Endothelial cell of umbilical vein (primary cell): ENCODE results near the gene QRFP. TPM values are rescaled to one million over a fixed set of nuclear protein-coding genes. Genes with fewer than 3 reads are reported as not detected.

Experiments
- BruUV-seq: library from RNA; stranded (reverse); fragments of 400-500 nt; replicated peaks from 2 replicates; lab custom pipeline; 2021; lab: Mats Ljungman, UMichigan
- CTCF ChIA-PET: fragments of 300-600, 350-600 bp; sonication (Branson Sonifier 250); formaldehyde crosslinking; loops from one replicate; lab custom pipeline; 2021; ENCODE audit warnings: antibody characterized with exemption, inconsistent platforms; lab: Charles Lee
- POLR2A ChIA-PET: fragments of 300-600, 350-600 bp; sonication (Branson Sonifier 250); formaldehyde crosslinking; loops from one replicate; lab custom pipeline; 2021; ENCODE audit warnings: antibody characterized with exemption, inconsistent platforms; lab: Charles Lee
- DNase-seq: peaks from one replicate; pipeline ENCODE4 v3.0.0-alpha.2; 2011; ENCODE audit warnings: low read depth, low spot score
- FAIRE-seq: peaks from 2 replicates; lab custom pipeline; 2011; peaks lifted over from hg19 to GRCh38; lab: Jason Lieb, UNC
- H2AFZ ChIP-seq: 2 replicates; pipeline ENCODE4 v1.6.0; 2012; ENCODE audit warnings: low read depth, low read length, control low read depth, inconsistent platforms
- H3K27ac ChIP-seq: 2 replicates; pipeline ENCODE4 v1.5.1; 2011; ENCODE audit warnings: low read depth, mild to moderate bottlenecking, control low read depth, low read length, moderate library complexity; ENCODE audit not compliant: insufficient read depth
- H3K27me3 ChIP-seq, 2 experiments: 2 replicates each; pipeline versions ENCODE4 v1.6.0 to v1.6.1; 2011; ENCODE audit warnings: low read length in 2 of 2, mixed read lengths in 1 of 2; ENCODE audit not compliant: control insufficient read depth in 2 of 2, insufficient read depth in 2 of 2
- H3K36me3 ChIP-seq, 2 experiments: 2 replicates in 1 of 2; 3 replicates in 1 of 2; pipeline ENCODE4 v1.5.1; 2011; ENCODE audit warnings: low read length in 2 of 2, mild to moderate bottlenecking in 1 of 2, moderate library complexity in 1 of 2; ENCODE audit not compliant: control insufficient read depth in 2 of 2, insufficient read depth in 2 of 2; ENCODE audit errors: extremely low read depth in 1 of 2
- H3K4me1 ChIP-seq: 3 replicates; pipeline ENCODE4 v1.5.1; 2011; ENCODE audit warnings: mild to moderate bottlenecking, low read length; ENCODE audit not compliant: control insufficient read depth, insufficient read depth; ENCODE audit errors: extremely low read depth
- H3K4me2 ChIP-seq: 2 replicates; pipeline ENCODE4 v1.6.1; 2011; ENCODE audit warnings: low read length, control low read depth, mixed read lengths; ENCODE audit not compliant: insufficient read depth
- H3K4me3 ChIP-seq, 3 experiments: fragments of 200-600 bp in 1 of 3; sonication (generic), shearing (Covaris generic) in 1 of 3; replicated peaks in 1 of 3; 2 replicates each; pipeline ENCODE4 v1.5.1; 2011 to 2016; ENCODE audit warnings: control low read depth in 3 of 3, low read length in 3 of 3, mild to moderate bottlenecking in 2 of 3, inconsistent platforms in 1 of 3, low read depth in 1 of 3, moderate library complexity in 1 of 3; ENCODE audit not compliant: insufficient read depth in 1 of 3
- H3K79me2 ChIP-seq: 2 replicates; pipeline ENCODE4 v1.6.0; 2012; ENCODE audit warnings: low read length, inconsistent platforms; ENCODE audit not compliant: control insufficient read depth, insufficient read depth
- H3K9ac ChIP-seq: replicated peaks from 2 replicates; pipeline ENCODE3; 2011; ENCODE audit warnings: low read length, control low read depth; ENCODE audit not compliant: insufficient read depth; ENCODE audit errors: extremely low read depth
- H3K9me1 ChIP-seq: replicated peaks from 3 replicates; pipeline ENCODE4 v1.6.0; 2011; ENCODE audit warnings: mild to moderate bottlenecking, low read length; ENCODE audit not compliant: control insufficient read depth, insufficient read depth; ENCODE audit errors: extremely low read depth
- H3K9me3 ChIP-seq: replicated peaks from 2 replicates; pipeline ENCODE4 v1.5.1; 2012; ENCODE audit warnings: low read length, inconsistent platforms; ENCODE audit not compliant: control insufficient read depth, insufficient read depth
- H4K20me1 ChIP-seq: replicated peaks from 2 replicates; pipeline ENCODE3; 2011; ENCODE audit warnings: mild to moderate bottlenecking, low read length; ENCODE audit not compliant: control insufficient read depth, insufficient read depth; ENCODE audit errors: extremely low read depth
- EZH2 ChIP-seq: IDR thresholded peaks from 2 replicates; pipeline ENCODE4 v1.6.1; 2012; ENCODE audit warnings: borderline replicate concordance, low read depth, mild to moderate bottlenecking, moderate library complexity, low read length, inconsistent platforms; ENCODE audit not compliant: severe bottlenecking
- FOS ChIP-seq: IDR thresholded peaks from 2 replicates; pipeline ENCODE4 v1.6.1; 2011; ENCODE audit warnings: mild to moderate bottlenecking, low read length, moderate library complexity, borderline replicate concordance; ENCODE audit not compliant: insufficient read depth
- GATA2 ChIP-seq: IDR thresholded peaks from 2 replicates; pipeline ENCODE4 v1.7.0; 2011; ENCODE audit warnings: low read depth, mild to moderate bottlenecking, moderate library complexity, mixed read lengths, low read length; ENCODE audit not compliant: insufficient read length, insufficient read depth
- JUN ChIP-seq: IDR thresholded peaks from 2 replicates; pipeline ENCODE4 v1.6.1; 2011; ENCODE audit warnings: borderline replicate concordance, low read depth; ENCODE audit not compliant: insufficient read length, insufficient read depth
- MAX ChIP-seq: IDR thresholded peaks from 2 replicates; pipeline ENCODE4 v1.6.1; 2011; ENCODE audit not compliant: insufficient read depth, insufficient read length
- MYC ChIP-seq: IDR thresholded peaks from one replicate; pipeline ENCODE4 v1.6.1; 2011; ENCODE audit warnings: mild to moderate bottlenecking, low read depth, low read length
- POLR2A ChIP-seq: IDR thresholded peaks from 2 replicates; pipeline ENCODE4 v1.6.1; 2012; ENCODE audit warnings: low read depth, mild to moderate bottlenecking, control low read depth, low read length
- POLR2AphosphoS5 ChIP-seq: IDR thresholded peaks from 2 replicates; pipeline ENCODE4 v1.6.1; 2012; ENCODE audit warnings: low read depth, mild to moderate bottlenecking, control low read depth, low read length, moderate library complexity; ENCODE audit not compliant: insufficient read depth
- dilution Hi-C: fragments of 300-500 bp; cut with MboI; formaldehyde crosslinking; loops from one replicate; pipeline ENCODE4 v1.15.0; 2019; ENCODE audit warnings: low sequenced_read_pairs; ENCODE audit not compliant: extremely low pct_ligation_motif_present
- intact Hi-C: fragments of 100-400 bp; cut with micrococcal nuclease; formaldehyde crosslinking; loops from one replicate; pipeline ENCODE4 v1.10.0; 2022
- polyA plus RNA-seq, 4 experiments: library from polyadenylated mRNA; depleted of rRNA in 3 of 4; stranded (reverse) in 3 of 4; unstranded in 1 of 4; fragments of >200 nt; gene quantifications; 2 replicates each; pipeline versions ENCODE4 v1.2.1 to v1.2.3, GENCODE V29; 2011 to 2012; ENCODE audit warnings: missing spikeins in 1 of 4
- total RNA-seq: library from RNA; stranded (reverse); gene quantifications from 2 replicates; pipeline ENCODE4 v1.2.3, GENCODE V29; 2021
- TF ChIP-seq, protein P1 (sequence below), 2 donors: IDR thresholded peaks; 1 replicate in 1 of 2; 2 replicates in 1 of 2; pipeline ENCODE4 v1.5.1; 2011; ENCODE audit warnings: low read length in 2 of 2, mild to moderate bottlenecking in 2 of 2, moderate library complexity in 2 of 2, control low read depth in 1 of 2, inconsistent platforms in 1 of 2, low read depth in 1 of 2; ENCODE audit not compliant: insufficient read depth in 1 of 2; ENCODE audit errors: extremely low read depth in 1 of 2

Gene QRFP
- total and polyA plus RNA-seq, 2 donors (not counting 3 experiments of a cell fraction or from before 2014, with no cell fraction given): not detected

- H2AFZ ChIP-seq: no peak overlapping the region
- intact Hi-C loops: no loop called here
- dilution Hi-C loops: no loop called here
- no peak for DNase-seq
- H3K9ac ChIP-seq: no peak overlapping the region
- peaks cover 0 to 4% of the 10 kb centered on the region in 2 experiments for H3K27me3 ChIP-seq
- FAIRE-seq: no peak
- no peaks in the 10 kb centered on the region for H3K9me1 ChIP-seq
- ChIA-PET POLR2A (no interaction called here), CTCF (no interaction called here)
- H3K4me2 ChIP-seq: no peak overlapping the region
- H3K4me3 ChIP-seq: no peak overlapping the region
- no TSS peak for BruUV-seq
- no peaks in the 10 kb centered on the region for H4K20me1 ChIP-seq
- no peaks in the 10 kb centered on the region for H3K79me2 ChIP-seq
- H3K27ac ChIP-seq: no peak overlapping the region
- no peaks in the 10 kb centered on the region for H3K4me1 ChIP-seq
- H3K36me3 ChIP-seq: no peaks in the 10 kb centered on the region
- no peaks in the 10 kb centered on the region for H3K9me3 ChIP-seq
- TF ChIP-seq MAX (no peak), JUN (no peak), EZH2 (no peak), MYC (no peak), POLR2A (no peak)
Observed at GRCh38 chr9:130915096-130915447, 18.5 kb upstream of the QRFP start.

DNA sequence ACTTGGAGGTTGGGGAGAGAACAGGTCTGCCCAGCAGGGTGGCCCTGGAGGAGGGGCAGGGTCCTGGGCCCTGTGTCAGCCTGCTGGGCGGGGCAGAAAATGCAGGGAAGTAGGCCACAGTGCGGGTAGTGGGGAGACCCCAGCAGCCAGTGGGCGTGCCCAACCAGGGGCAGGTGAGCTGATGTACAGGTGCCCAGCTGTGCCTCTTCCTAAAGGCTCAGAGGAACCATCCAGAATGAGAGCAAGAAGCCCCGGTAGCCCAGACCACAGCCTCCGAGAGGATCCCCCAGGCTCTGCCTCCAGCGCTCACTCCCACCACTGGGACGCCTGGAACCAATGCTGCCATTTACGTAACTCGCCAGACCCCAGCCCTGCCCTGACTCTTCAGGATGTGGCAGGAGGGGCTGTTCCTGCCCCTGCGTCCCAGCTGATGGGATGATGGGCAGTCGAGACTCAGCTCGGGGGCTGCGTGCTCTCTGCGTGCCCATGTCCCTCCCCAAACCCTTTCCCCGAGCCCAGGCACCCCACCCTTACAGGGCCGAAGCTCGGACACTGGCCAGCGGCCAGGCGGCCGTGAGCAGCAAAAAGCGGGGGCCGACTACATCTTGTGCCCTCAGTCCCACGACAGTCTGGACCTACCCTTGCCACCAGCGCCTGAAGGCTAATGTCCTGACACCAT, 17.9 kb upstream of the QRFP start:
- Histone ChIP-seq H3K9me1 (no peaks in the 10 kb centered on the region), H3K79me2 (no peaks in the 10 kb centered on the region), H3K4me3 (no peak overlapping the region), H4K20me1 (no peaks in the 10 kb centered on the region), H2AFZ (no peak overlapping the region), H3K4me1 (no peaks in the 10 kb centered on the region), H3K4me2 (no peak overlapping the region), H3K9ac (no peak overlapping the region), H3K27ac (no peak overlapping the region), H3K27me3 (peaks cover 0 to 4% of the 10 kb centered on the region in 2 experiments), H3K36me3 (no peaks in the 10 kb centered on the region), H3K9me3 (no peaks in the 10 kb centered on the region)
- FAIRE-seq (no peak), DNase-seq (no peak)
- intact Hi-C loops (no loop called here), dilution Hi-C loops (no loop called here)
- no TSS peak for BruUV-seq
- ChIA-PET POLR2A (no interaction called here), CTCF (no interaction called here)
- TF ChIP-seq FOS (no peak), MYC (no peak), JUN (no peak), MAX (no peak), POLR2AphosphoS5 (no peak), POLR2A (no peak), EZH2 (no peak), GATA2 (no peak)
- TF ChIP-seq, protein P1, sequence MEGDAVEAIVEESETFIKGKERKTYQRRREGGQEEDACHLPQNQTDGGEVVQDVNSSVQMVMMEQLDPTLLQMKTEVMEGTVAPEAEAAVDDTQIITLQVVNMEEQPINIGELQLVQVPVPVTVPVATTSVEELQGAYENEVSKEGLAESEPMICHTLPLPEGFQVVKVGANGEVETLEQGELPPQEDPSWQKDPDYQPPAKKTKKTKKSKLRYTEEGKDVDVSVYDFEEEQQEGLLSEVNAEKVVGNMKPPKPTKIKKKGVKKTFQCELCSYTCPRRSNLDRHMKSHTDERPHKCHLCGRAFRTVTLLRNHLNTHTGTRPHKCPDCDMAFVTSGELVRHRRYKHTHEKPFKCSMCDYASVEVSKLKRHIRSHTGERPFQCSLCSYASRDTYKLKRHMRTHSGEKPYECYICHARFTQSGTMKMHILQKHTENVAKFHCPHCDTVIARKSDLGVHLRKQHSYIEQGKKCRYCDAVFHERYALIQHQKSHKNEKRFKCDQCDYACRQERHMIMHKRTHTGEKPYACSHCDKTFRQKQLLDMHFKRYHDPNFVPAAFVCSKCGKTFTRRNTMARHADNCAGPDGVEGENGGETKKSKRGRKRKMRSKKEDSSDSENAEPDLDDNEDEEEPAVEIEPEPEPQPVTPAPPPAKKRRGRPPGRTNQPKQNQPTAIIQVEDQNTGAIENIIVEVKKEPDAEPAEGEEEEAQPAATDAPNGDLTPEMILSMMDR (IDR thresholded peaks at IDR 0.05; ENCODE audit: extremely low read depth in 1 of 2, insufficient read depth in 1 of 2, low read depth in 1 of 2, low read length in 2 of 2): no peak
